TTC549 (cell line): ENCODE results near the gene SLC2A8.

Experiments used
- FAIRE-seq: peaks from 2 replicates; lab custom pipeline; 2012; peaks lifted over from hg19 to GRCh38; lab: Jason Lieb, UNC

SLC2A8 gene, protein sequence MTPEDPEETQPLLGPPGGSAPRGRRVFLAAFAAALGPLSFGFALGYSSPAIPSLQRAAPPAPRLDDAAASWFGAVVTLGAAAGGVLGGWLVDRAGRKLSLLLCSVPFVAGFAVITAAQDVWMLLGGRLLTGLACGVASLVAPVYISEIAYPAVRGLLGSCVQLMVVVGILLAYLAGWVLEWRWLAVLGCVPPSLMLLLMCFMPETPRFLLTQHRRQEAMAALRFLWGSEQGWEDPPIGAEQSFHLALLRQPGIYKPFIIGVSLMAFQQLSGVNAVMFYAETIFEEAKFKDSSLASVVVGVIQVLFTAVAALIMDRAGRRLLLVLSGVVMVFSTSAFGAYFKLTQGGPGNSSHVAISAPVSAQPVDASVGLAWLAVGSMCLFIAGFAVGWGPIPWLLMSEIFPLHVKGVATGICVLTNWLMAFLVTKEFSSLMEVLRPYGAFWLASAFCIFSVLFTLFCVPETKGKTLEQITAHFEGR

DNA sequence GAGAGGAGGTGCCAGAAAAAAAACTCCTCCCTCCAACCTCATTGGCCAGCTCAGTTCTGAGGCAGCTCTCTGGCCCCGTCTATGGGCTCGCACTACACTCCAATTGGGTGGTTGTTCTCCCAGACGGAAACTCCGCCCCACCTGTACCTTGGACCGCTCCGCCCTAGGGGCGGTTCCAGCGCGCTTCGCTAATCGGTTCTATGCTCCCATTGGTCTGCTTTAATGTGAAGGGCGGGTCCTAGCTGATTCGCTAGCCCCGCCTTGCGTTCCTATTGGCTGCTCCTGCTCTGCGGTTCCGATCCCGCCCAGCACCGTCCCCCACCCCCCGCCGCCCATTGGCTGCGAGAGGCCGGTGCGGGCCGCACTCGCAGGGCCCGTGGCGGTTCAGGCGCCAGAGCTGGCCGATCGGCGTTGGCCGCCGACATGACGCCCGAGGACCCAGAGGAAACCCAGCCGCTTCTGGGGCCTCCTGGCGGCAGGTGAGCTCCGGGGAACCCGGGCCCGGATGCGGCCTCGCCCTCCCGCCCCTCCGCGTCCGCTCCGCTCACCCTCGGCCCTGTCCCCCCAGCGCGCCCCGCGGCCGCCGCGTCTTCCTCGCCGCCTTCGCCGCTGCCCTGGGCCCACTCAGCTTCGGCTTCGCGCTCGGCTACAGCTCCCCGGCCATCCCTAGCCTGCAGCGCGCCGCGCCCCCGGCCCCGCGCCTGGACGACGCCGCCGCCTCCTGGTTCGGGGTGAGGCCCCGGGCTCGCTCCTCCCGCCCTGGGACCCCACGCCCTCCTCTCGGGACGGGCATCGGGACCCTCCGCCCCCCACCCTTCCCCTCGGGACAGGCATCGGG, at the start of gene SLC2A8:
Gene SLC2A8 (plus strand): TSS at position 362 of the 838 bp plus-strand sequence. CDS start 62 bp downstream, at position 424.
- FAIRE-seq, result peak; percentile 99

GRCh38 chr9:127347831-127348776, 48.9 kb upstream of the SLC2A8 start:
- FAIRE-seq, result no peak

DNA sequence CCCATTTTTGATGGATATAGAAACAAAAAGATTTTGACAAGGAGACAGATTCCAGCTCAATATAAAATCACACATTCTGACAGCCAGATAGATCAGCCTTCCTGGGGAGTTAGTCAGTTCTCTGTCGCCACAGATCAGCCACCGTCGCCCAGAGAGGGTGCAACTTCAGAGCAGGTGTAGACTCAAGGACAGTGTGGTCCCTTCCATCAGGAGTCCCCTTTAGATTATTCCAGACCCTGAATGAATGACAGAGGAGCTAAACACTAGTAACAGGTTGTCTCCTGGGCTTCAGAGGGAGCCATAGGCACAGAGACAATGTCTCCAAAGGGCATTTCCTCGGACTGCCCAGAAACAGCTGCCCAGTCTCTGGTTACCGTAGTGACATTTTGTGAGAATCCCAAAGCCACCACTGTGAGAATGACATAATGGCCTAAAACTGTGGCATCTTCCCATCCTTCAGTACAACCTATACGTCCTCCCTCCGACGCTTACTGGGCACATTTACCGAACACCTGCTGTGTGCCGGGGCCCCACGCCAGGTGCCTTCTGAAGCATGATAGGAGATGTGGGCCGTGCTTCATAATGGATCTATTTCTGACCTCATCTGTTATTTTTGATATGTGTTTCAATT, 47.4 kb upstream of the SLC2A8 start:
- no peak for FAIRE-seq

DNA sequence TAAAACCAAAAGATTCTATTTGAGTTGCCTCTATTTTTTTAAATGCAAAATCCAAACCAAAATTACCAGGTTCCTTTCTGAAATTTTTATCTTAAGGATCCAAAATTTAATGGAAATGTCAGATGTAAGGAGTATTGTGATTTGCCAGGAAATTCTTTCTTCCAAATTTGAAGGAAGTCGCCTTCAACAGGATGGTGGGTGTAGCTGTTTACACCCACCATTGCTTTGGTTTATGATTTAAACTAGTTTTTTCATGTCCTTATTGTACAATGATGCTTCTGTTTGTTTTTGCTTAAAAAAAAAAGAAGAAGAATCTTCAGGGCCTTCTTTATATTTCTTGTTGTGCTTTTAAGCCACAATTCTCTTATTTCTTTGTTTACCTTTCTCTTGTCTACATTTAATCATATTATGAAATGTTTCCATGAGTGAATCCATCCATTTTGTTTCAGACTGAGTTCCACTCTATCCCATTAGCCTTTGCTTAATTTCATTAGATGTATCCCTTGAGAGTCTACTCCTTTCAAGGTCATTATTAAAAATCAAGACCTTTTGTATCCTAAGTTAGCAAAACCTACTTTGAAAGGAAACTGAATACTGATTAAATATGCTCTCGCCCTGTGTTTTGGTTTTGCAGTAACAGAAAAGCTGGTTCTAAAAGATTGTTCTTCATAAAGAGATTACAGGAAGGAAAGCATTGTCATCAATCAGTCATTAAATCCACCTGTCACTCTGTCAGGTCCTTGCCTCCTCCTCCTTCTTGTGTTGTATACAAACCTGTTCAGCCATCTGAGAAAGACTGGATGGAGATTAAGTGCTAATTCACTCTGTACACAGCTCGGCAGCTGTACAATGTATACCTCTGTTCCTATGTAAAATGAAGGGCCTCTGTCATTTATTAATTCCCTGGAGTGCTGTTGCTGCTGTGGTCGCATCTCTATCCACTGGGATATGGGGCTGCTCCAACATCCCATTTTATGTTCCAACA, 45.5 kb upstream of the SLC2A8 start:
- FAIRE-seq, result no peak

DNA sequence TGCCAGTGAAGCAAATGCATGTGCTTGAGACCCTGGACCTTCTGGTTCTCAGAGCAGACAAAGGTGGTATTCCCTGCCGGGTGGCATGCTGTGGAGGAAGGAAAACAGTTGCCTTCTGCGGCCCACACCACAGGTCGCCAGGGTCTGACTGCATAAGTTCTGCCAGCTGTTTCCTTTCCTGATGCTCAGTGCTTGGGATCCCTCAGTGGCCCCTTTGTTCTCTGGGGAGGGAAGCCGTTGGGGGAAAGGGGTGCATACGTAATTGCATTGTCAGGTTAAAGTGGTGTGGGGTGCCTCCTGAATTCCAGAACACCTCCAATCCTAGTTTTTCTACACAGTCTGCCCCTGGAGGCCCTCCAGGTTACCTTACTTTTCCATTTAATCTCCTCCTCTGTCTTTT, 43.1 kb upstream of the SLC2A8 start:
- FAIRE-seq, result no peak

DNA sequence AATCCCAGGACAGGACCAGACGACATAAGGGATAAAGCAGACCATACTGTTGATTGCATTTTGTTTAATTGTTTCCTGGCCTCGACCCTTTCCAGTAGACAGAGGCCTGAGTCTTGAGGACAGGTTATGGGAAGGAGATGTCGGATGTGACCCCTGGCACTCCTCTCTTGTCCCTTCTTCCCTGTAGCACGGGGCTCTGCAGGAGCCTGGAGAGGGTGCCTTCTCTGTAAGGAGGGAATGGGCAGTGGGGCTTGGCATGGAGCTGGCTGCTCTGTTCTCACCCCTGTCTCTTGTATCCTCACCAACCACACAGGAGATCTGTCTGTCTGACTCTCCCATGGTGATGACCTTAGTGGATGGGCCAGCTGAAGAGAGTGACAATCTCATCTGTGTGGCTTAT, 40.1 kb upstream of the SLC2A8 start:
- FAIRE-seq, result no peak

GRCh38 chr9:127358023-127358535, 38.9 kb upstream of the SLC2A8 start:
- FAIRE-seq, result no peak

GRCh38 chr9:127358770-127359169, 38.2 kb upstream of the SLC2A8 start:
- no peak for FAIRE-seq

GRCh38 chr9:127360250-127360649, 36.7 kb upstream of the SLC2A8 start:
- FAIRE-seq, result no peak

- no peak for FAIRE-seq
These were observed 36.1 kb upstream of the SLC2A8 start for GRCh38 chr9:127360829-127361228.

DNA sequence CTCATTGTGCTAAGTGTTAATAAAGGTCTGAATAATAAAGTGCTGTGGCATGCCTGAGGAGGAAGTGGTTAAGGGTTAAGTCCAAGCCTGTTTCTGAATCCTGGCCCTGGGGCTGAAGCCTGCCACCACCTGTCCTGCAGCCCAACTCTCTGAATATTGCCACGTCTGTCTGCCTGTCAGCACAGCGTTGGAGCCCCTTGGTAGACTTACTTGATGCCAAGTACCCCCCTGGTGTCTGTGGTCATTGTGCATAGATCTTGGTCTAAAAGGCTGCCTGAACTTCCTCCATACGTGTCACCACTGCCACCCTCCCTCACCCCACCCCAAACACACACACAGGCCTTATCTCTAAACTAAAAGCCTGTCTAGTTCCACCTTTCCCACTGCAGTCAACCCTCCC, 35.4 kb upstream of the SLC2A8 start:
- FAIRE-seq, result no peak

DNA sequence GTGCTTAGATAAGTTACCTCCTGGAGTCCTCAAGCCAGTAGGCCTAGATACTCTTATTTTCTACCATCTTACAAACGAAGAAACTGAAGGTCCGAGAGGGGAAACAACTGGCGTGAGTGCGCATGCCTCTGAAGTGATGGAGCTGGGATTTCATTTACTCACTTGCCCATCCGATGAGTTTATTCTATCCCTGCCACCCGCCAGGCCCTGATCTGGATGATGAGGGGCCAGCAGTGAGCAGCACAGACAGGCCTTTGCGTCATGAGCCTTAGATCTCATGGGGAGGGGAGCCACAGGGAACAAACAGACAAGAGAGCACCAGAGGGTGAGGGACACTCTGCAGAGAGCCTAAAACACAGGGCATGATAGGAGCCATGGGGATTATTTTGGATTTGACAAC, 34.1 kb upstream of the SLC2A8 start:
- no peak for FAIRE-seq

DNA sequence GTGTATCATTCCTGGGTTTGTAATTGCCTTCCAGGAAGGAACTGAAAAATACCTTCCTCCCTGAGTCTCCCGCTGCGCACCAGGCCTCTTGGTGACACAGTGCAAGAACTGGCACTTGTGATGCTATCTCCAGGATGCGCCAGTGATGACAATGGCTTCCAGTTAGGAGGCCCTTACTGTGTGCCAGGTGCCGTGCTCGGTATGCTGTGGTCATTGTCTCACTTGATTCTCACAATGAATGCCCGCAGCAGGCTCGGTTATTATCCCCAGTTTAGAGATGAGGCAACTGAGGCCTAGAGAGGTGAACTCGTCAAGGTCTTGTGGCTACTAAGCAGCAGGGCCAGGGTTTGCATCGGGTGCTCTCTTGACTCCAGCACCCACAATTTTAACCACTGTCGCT, 31.5 kb upstream of the SLC2A8 start:
- FAIRE-seq, result no peak

GRCh38 chr9:127366594-127366993, 30.4 kb upstream of the SLC2A8 start:
- no peak for FAIRE-seq

DNA sequence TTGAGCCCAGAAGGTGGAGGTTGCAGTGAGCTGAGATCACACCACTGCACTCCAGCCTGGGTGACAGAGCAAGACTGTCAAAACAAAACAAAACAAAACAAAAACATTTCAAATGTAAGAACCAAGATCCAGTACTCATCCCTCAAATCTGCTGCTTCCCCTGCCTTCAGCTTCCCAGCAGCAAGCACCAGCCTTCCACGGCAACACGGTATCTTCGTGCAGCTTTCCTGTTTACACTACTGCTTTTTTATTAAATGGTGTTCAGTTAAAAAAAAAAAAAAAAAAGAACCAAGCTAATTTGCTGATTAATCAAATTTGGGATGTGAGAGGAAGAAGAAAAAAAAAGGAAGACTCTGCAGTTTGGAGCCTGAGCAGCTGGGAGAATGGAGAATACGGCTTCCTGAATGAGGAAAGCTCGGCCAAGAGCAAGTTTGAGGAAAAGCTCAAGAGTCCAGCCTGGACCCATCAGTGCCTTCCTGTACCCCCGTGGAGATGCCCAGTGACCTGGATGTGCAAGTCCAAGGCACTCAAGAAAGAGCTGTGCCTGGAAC, 28.0 kb upstream of the SLC2A8 start:
- no peak for FAIRE-seq

DNA sequence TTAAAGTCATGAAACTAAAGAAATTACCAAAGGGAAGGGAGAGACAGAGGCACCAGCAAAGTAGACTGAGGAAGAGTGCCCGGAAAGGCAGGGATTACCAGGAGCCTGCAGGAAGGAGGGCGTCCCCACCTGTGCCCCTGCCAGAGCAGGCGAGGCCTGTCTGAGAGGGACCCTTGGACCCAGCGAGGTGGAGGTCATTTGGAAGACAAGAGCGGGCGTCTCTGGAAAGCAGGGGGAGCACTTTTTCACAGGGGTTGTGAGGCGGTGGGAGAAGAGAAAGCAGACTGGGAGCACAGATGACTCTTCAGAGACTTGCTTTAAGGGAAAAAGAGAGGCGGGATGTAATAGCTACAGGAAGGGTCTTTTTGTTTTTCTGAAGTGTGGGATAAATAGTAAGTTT, 27.5 kb upstream of the SLC2A8 start:
- FAIRE-seq, result no peak

GRCh38 chr9:127370147-127370579, 26.8 kb upstream of the SLC2A8 start:
- FAIRE-seq, result no peak

DNA sequence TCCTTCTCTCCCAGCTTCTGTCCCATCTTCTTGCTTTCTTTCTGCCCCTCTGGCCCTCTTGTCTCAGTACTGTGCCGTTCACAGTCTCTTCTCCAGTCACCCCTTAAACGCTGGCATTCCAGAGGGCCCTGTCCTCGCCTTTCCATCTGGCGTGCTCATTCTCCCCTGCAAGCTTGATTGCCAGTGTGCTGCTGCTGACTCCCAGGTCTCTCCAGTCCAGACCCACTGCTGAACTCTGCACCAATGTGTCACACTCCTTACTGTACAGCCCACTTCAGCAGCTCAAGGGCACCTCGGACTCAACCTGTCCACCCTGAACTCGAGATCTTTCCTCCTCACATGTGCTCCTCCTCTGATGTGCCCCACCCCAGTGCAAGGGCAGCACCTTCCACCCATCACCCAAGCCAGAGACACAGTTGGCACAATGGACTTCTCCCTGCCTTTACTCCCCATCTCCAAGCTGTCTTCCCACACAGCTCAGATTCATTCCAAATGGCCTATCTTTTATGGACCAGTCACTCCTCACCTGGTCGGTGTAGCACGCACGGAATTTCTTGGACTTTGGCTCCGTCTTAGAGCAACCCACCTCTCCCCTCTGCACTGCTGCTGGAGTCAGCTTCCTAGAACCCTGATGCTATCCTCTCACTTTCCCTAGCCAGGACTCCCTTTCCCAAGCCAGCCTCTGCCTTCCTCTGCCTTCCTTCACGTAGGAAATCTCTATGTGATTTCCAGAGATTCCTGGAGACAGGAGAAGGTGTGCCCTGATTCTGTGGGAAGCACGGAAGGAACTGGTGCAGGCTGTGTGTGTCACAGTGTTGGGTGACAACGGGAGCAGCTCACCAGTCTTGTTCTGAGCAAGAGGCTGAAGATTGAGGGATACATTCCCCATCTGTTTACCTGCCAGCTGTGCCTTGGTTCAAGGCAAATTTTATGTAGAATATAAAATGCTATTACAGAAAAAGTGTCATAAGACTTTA, 26.0 kb upstream of the SLC2A8 start:
- no peak for FAIRE-seq

DNA sequence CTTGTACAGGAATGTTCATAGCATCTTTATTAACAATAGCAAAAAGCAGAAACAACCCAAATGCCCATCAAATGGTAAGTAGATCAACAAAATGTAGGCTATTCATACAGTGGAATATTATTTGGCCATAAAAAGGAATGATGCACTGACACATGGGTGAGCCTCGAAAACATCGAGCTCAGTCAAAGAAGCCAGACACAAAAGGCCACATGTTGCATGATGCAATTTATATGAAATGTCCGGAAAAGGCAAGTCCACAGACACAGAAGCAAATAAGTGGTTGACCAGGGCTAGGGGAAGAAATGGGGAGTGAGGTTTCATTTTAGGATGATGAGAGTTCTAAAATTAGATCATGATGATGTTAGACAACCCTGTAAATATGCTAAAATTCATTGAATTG, 16.5 kb upstream of the SLC2A8 start:
- no peak for FAIRE-seq
